SW 1271 (cell line): Measurements from ENCODE around the gene RBM24.

Source experiments
- DNase-seq, 2 experiments: peaks; one replicate each; lab custom pipeline; 2025; lab: John Stamatoyannopoulos, UW

RBM24 gene

DNA sequence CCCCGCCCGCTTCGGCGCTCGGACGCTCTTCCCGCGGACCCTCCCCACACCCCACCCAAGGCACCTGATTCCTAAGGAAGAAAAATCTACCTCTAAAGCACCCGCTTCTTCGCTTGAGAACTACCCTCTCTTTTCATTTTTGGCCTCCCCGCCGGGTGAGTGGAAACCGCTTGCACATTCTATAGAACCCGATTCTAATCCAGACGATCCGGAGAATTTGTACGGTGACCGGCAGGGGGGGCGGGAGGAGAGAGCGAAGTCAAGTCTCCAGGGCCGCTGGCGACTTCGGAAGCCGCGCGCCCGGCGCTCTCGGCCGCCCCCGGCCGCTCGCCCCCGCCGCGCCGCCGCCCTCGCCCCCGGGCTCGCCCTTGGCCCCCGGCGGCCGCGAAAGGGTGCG is at the start of gene RBM24:
Gene RBM24 (plus strand): TSS at position 262 of the 397 bp plus-strand sequence. CDS start 221 bp downstream, outside the sequence.
- peak in 1 of 2 experiments; percentile 40 for DNase-seq

- DNase-seq, result no peak
These were observed 47.6 kb upstream of the RBM24 start for GRCh38 chr6:17233531-17233930.

- DNase-seq, result no peak
These were observed 43.9 kb upstream of the RBM24 start for GRCh38 chr6:17237246-17237645.

DNA sequence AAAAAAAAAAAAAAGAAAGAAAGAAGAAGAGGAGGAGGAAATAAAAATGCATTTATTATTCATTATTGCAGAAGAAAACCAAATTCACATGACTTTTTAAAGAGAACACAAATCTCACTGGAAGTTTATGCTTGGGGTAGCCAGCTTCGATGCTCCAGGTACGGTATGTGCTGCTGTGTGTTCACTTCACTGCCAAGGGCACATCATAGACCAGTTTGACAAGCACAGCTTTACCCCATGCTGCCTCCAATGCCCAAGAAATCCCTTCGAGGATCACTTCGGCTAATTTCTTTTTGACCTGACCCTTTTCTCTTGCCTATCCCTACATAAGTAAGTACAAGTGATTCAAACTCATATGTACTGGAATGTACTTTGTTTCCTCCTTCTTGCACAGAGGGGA is 41.9 kb upstream of the RBM24 start:
- DNase-seq, result no peak

GRCh38 chr6:17240803-17241500 is 40.2 kb upstream of the RBM24 start:
- no peak for DNase-seq

DNA sequence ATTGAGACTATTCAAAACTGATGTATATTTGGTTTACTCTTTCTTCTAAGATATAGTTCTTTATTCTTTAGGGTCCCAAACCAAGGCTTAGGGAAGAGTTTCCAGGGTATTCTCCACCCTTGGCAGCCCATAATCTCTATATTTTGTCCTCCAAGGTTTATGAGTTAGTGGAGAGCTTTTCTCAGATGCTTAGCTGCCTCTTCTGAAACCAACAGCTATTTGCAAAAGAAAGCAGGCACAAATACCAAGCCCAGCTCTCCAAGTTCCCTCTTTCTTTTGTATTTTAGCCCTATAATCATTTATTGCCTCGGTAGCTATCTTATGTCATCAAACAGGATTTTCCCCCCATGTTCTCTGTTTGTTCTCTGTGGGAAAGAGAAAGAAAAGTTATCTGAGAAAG is 39.1 kb upstream of the RBM24 start:
- DNase-seq, result no peak

DNA sequence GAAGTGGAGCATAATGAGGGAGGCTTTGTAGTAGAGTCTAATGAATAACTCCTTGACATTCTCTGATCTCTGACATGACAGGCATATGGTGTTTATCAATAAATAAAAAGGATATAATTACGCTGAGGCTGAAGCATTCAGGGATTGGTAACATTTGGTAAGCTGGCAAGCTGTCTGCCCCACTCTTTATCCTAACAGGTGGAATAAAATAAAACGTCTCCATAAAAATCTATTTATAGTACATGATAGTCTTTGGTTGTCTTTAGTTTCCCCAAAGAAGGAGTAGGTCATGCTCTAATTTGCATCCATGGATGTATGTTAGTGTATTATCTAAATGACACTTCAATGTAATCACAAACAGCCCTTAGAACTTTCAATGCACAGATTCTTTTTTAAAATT is 30.9 kb upstream of the RBM24 start:
- no peak for DNase-seq

GRCh38 chr6:17251953-17252352 is 29.2 kb upstream of the RBM24 start:
- no peak for DNase-seq

DNA sequence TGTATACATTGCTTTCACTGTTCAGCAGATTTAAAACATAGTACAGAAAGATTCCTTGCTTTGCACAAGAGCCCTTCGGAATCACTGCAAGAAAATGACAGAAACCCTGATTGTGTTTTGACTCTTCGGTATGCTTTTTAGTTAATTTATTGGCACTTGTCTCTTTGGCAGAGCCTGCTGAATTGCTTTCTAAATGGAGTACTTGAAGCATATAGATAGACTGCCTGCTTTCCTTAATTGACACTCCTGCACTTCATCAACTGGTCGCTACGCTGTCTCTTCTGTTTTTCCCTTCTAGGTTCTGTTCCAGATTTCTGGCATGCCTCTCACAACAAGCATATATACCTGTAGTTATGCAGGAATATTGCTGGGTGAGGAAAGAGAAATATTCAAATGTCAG is 22.4 kb upstream of the RBM24 start:
- DNase-seq, result no peak

GRCh38 chr6:17265570-17265969 is 15.6 kb upstream of the RBM24 start:
- DNase-seq, result no peak

- no peak for DNase-seq
These were observed 13.6 kb upstream of the RBM24 start for GRCh38 chr6:17267566-17267965.

DNA sequence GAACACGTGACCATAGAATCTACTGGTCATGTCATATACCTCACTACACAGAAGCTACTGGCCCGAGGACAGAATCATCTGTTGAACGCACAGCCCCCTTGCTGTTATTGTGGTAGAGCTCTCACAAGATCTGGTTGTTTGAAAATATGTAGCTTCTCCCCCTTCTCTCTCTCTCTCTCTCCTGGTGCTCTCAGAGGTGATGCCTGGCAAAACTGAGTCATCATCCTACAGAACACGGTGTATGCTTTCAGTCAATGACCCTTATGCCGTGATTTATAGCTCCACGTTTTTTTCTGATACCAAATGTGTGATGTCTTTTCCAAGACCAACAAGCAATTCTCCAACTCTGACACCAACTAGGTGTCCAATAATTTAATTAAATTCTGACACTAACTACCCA is 13.0 kb upstream of the RBM24 start:
- no peak for DNase-seq

GRCh38 chr6:17269840-17270239 is 11.3 kb upstream of the RBM24 start:
- DNase-seq, result no peak

DNA sequence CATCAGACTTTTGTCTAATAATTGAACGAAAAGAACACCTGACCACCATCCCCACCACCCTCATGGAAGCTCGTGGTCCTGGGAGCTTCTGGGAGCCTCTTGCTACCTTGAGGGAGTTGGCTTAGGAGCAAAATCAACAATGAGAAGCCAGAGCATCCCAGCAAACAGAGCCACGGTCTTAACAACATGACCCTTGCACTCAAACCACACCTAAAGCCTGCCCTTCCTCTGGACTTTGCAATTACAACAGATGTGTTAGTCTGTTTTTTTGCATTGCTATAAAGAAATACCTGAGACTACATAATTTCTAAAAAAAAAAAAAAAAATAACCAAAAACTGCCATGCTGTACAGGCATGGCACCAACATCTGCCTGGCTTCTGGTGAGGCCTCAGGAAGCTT is 9.5 kb upstream of the RBM24 start:
- no peak for DNase-seq

GRCh38 chr6:17276766-17277165 is 4.4 kb upstream of the RBM24 start:
- no peak for DNase-seq

- no peak for DNase-seq
These were observed 3.9 kb upstream of the RBM24 start for GRCh38 chr6:17277256-17277655.

DNA sequence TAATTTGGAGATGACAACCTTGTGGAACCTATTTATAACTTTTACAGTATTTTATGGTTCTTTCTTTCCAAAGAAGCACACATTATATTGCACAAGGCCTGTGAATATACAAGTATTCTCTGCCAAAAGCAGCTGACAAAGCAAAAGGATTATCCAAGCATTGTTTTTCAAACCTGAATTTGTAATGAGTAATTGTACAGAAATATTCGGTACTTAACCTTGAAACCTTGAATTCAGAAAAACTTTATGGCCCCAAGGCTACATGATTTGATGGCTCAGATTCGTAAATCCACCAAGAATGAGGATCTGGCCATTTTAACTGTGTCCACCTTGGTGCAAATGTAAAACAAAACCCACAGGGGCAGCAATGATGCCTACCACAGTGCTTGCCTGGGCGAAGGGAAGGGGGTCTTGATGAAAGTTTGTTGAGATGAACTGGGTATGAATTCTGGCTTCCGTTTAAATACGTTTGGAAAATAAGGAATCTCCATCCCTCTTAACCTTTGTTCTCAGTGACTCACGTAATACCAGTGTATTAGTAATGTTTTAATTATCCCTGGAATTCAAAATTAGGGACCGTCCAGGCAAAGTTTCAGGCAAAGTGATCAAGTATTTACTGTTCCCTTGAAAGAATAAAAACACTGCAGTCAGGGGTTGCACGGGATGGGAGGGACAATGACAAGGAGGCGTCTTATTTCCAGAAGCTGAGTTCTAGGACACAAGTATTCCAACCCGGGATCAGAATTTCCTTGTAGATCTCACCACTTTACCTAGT is 2.7 kb upstream of the RBM24 start:
- DNase-seq, result peak in 1 of 2 experiments; percentile 42

DNA sequence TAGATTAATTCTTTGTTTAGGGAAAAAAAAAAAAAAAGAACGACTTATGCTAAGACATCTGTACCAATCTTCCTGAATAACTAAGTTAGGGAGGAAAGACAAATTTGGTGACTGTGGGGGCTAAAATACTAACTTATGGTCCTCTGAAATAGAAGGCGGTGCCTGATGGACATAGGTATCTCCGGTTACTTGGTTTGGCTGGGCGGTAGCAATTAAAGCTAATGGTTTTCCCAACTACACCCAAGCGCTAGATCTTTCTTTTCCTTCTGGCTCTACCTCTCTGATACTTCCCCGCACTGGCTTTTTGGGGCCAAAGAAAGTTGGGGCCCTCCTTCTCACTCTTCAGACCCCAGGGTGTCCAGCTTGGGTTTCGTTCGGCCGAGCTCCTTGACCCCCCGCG is 1.0 kb upstream of the RBM24 start:
- no peak for DNase-seq

DNA sequence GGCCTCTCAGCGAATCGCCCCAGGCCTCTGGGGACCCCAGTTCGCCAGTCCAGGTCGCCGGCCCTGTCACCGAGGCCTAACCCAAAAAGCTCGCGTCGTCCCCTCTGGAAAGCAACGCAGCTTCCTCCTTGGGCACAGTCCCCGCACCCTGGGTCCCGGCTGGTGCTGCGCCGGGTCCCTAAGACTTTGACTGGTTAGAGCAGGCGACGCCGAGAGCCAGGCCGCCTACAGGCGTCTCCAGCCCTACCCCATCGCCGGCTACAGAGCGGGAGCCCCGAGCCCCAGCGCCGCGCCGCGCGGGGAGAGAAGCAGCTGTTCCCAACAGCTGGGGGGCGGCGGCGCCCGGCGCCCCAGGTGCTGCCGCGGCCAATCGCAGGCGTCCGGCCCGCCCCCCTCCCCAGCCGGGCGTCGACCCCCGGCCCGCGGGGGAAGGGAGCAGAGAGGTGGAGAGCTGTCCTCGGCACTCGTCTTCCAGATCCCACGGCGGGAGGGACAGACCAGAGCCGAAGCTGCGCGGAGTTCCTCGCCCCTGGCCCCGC is 540 bp upstream of the RBM24 start:
- DNase-seq, result no peak

DNA sequence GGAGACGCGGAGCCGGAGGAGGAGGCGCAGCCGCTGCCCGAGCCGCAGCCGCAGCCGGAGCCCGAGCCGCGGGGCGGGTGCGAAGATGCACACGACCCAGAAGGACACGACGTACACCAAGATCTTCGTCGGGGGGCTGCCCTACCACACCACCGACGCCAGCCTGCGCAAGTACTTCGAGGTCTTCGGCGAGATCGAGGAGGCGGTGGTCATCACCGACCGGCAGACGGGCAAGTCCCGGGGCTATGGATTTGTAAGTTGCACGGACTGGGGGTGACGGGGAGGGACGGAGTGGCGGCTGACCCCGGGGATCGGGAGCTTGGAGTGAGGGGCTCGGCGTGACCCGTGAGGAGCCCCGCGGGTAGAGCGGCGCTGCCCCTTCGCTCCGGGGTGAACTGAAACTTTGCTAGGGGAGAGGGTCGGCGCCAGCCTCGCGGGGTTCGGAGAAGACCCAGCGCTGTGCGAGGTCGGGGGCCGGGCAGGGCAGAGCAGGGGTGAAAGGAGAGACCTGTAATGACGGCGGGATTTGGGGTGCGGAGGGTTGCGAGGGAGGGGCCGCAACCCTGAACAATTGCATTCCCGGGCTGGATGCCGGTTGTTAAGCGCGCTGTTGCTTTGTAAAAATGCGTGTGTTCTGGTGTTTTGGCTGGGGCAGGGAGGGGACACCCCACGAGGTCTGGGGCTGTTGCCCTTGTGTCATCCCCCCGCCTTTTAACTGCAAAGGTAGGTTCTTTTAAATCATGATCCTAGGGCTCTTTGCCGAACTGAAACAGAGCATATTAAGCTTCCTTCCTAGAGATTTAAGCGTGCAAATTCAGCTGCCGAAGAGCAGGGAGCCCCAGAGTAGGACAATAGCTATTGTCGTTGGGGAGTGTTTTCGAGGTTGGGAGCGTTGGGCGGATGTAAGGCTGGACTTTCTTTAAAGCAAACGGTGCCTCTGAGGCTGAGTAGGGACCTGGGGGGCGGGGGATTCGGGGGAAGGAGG is 628 bp downstream of the RBM24 start:
- DNase-seq, result no peak

DNA sequence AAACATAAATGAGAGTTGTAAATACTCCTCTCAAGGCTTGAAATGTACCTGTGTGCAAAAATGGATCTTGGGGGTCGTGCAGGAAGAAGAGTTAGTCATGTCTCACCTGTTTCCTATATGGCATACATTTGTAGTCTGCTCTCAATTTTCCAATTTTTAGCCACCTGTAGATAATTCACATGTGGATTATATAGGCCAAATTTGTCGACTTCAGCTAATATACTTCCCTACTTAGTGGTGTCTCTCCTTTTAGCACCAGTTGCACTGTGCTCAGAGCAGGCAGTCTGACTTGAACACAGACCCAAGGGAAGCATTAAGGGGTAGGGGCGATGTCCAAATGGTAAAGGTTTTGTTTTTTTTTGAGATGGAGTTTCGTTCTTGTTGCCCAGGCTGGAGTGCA is 1.9 kb downstream of the RBM24 start:
- DNase-seq, result no peak

- no peak for DNase-seq
These were observed 8.5 kb downstream of the RBM24 start for GRCh38 chr6:17289630-17290061.
